NCI-H510A (cell line): Measurements from ENCODE around the gene EXOC6B.

Experiments
- DNase-seq: peaks from one replicate; lab custom pipeline; 2025; lab: John Stamatoyannopoulos, UW

Gene EXOC6B

GRCh38 chr2:72157871-72158771 is 667.7 kb downstream of the EXOC6B start:
- DNase-seq, result no peak

GRCh38 chr2:72156872-72157271 is 669.0 kb downstream of the EXOC6B start:
- no peak for DNase-seq

GRCh38 chr2:72155737-72156136 is 670.1 kb downstream of the EXOC6B start:
- no peak for DNase-seq

GRCh38 chr2:72155151-72155550 is 670.7 kb downstream of the EXOC6B start:
- DNase-seq, result no peak

GRCh38 chr2:72154386-72154975 is 671.4 kb downstream of the EXOC6B start:
- DNase-seq, result no peak

- no peak for DNase-seq
Observed at GRCh38 chr2:72153924-72154323, 671.9 kb downstream of the EXOC6B start.

GRCh38 chr2:72153026-72153791 is 672.6 kb downstream of the EXOC6B start:
- DNase-seq, result no peak

GRCh38 chr2:72150861-72151356 is 674.9 kb downstream of the EXOC6B start:
- no peak for DNase-seq

- peak; percentile 67 for DNase-seq
Observed at GRCh38 chr2:72150157-72150860, 675.5 kb downstream of the EXOC6B start.

- DNase-seq, result no peak
Observed at GRCh38 chr2:72149556-72150156, 676.2 kb downstream of the EXOC6B start.

- no peak for DNase-seq
Observed at GRCh38 chr2:72148837-72149555, 676.8 kb downstream of the EXOC6B start.

- no peak for DNase-seq
Observed at GRCh38 chr2:72148003-72148836, 677.6 kb downstream of the EXOC6B start.

- no peak for DNase-seq
Observed at GRCh38 chr2:72147303-72147971, 678.4 kb downstream of the EXOC6B start, which contains the start of gene CYP26B1. CYP26B1 (minus strand) TSS chr2:72147862; CDS start chr2:72147834, 28 bp downstream.

- DNase-seq, result no peak
Observed at GRCh38 chr2:72146347-72147302, 679.2 kb downstream of the EXOC6B start.

- DNase-seq, result no peak
Observed at GRCh38 chr2:72145658-72146329, 680.0 kb downstream of the EXOC6B start.

- peak; percentile 54 for DNase-seq
Observed at GRCh38 chr2:72145289-72145657, 680.6 kb downstream of the EXOC6B start.

- peak; percentile 60 for DNase-seq
Observed at GRCh38 chr2:72144632-72145288, 681.1 kb downstream of the EXOC6B start.
